GOT3 (cell line): ENCODE data around the gene MIAT.
A peak's percentile ranks its signal among the peaks of the same experiment; 100 is the strongest.

Source experiments
- DNase-seq: peaks from one replicate; lab custom pipeline; 2025; ENCODE audit warnings: mixed read lengths; lab: John Stamatoyannopoulos, UW

MIAT gene

GRCh38 chr22:26632422-26633155, 24.8 kb upstream of the MIAT start:
- DNase-seq, result no peak

GRCh38 chr22:26634189-26634588, 23.2 kb upstream of the MIAT start:
- DNase-seq, result no peak

GRCh38 chr22:26635117-26635516, 22.3 kb upstream of the MIAT start:
- DNase-seq, result no peak

GRCh38 chr22:26636296-26636695, 21.1 kb upstream of the MIAT start:
- no peak for DNase-seq

- DNase-seq, result no peak
Measured at GRCh38 chr22:26642465-26643417, 14.6 kb upstream of the MIAT start.

GRCh38 chr22:26643418-26644100, 13.8 kb upstream of the MIAT start:
- no peak for DNase-seq

GRCh38 chr22:26646158-26646557, 11.2 kb upstream of the MIAT start:
- DNase-seq, result no peak

- DNase-seq, result no peak
Measured at GRCh38 chr22:26648011-26648497, 9.3 kb upstream of the MIAT start.

GRCh38 chr22:26648528-26649388, 8.6 kb upstream of the MIAT start:
- no peak for DNase-seq

- DNase-seq, result no peak
Measured at GRCh38 chr22:26650722-26651421, 6.5 kb upstream of the MIAT start.

- no peak for DNase-seq
Measured at GRCh38 chr22:26651815-26652214, 5.6 kb upstream of the MIAT start.

- no peak for DNase-seq
Measured at GRCh38 chr22:26658161-26658560, 773 bp downstream of the MIAT start.

GRCh38 chr22:26658671-26659478, 1.5 kb downstream of the MIAT start:
- peak; percentile 41 for DNase-seq

- no peak for DNase-seq
Measured at GRCh38 chr22:26660356-26660755, 3.0 kb downstream of the MIAT start.

- no peak for DNase-seq
Measured at GRCh38 chr22:26660961-26661578, 3.7 kb downstream of the MIAT start.

GRCh38 chr22:26662160-26662559, 4.8 kb downstream of the MIAT start:
- no peak for DNase-seq

- DNase-seq, result no peak
Measured at GRCh38 chr22:26663374-26663923, 6.1 kb downstream of the MIAT start.

- DNase-seq, result no peak
Measured at GRCh38 chr22:26665813-26666231, 8.4 kb downstream of the MIAT start.

GRCh38 chr22:26667140-26667539, 9.8 kb downstream of the MIAT start:
- no peak for DNase-seq
